ENCODE data around the gene NPHS1.

NPHS1 gene

DNA sequence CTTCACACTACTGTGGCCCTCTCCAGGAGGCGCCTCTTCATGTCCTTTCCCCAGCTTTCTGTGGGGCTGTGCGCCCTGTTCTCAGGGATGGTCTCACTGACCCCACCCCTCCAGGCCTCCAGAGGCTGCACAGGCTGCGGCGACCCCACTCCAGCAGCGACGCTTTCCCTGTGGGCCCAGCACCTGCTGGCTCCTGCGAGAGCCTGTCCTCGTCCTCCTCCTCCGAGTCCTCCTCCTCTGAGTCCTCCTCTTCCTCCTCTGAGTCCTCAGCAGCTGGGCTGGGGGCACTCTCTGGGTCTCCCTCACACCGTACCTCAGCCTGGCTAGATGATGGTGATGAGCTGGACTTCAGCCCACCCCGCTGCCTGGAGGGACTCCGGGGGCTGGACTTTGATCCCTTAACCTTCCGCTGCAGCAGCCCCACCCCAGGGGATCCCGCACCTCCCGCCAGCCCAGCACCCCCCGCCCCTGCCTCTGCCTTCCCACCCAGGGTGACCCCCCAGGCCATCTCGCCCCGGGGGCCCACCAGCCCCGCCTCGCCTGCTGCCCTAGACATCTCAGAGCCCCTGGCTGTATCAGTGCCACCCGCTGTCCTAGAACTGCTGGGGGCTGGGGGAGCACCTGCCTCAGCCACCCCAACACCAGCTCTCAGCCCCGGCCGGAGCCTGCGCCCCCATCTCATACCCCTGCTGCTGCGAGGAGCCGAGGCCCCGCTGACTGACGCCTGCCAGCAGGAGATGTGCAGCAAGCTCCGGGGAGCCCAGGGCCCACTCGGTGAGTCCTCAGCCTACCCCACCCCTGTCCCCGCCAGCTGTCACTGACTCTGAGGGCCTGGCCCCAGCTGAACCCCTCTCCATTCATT, 65.8 kb downstream of the NPHS1 start:
- no peak for DNase-seq

DNA sequence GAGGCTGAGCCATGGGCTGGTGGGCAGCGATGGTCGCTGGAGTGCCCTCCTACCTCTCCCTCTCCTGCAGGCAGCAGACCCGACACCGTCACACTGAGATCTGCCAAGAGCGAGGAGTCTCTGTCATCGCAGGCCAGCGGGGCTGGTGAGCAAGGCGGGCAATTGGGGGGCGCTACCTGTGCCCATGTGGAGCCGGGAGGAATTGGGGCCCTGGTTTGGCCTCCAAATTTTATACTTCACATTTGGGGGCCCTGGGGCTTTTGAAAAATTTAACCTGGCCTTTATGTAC, 67.0 kb downstream of the NPHS1 start:
- no peak for DNase-seq

DNA sequence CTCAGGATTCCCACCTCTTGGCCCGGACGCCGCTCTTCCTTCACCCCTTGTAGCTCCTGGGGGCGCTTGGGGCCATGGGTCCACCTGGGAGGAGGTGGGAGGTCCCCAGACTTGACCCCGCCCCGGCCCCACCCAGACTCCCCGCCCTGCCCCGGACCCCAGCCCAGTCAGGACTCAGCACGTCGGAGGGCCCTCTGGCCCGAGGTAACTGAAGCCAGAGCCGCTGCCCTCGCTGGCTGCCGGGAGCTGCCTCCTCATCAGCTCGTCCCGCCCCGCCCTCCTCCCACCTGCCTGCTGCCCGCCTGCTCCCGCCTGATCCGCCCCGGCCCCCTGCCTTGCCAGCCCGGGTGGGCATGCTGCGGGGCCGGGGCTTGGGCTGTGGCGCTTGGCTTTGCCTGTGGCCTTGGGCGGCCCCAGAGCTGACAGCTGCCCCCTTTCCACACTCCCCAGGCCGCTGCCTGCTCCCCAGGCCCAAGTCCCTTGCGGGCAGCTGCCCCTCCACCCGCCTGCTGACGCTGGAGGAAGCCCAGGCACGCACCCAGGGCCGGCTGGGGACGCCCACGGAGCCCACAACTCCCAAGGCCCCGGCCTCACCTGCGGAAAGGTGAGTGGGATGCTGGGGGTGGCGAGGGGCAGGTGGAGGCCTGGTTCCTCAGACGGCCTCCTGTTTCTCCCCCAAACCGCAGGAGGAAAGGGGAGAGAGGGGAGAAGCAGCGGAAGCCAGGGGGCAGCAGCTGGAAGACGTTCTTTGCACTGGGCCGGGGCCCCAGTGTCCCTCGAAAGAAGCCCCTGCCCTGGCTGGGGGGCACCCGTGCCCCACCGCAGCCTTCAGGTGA, 67.6 kb downstream of the NPHS1 start:
- DNase-seq: no peak

DNA sequence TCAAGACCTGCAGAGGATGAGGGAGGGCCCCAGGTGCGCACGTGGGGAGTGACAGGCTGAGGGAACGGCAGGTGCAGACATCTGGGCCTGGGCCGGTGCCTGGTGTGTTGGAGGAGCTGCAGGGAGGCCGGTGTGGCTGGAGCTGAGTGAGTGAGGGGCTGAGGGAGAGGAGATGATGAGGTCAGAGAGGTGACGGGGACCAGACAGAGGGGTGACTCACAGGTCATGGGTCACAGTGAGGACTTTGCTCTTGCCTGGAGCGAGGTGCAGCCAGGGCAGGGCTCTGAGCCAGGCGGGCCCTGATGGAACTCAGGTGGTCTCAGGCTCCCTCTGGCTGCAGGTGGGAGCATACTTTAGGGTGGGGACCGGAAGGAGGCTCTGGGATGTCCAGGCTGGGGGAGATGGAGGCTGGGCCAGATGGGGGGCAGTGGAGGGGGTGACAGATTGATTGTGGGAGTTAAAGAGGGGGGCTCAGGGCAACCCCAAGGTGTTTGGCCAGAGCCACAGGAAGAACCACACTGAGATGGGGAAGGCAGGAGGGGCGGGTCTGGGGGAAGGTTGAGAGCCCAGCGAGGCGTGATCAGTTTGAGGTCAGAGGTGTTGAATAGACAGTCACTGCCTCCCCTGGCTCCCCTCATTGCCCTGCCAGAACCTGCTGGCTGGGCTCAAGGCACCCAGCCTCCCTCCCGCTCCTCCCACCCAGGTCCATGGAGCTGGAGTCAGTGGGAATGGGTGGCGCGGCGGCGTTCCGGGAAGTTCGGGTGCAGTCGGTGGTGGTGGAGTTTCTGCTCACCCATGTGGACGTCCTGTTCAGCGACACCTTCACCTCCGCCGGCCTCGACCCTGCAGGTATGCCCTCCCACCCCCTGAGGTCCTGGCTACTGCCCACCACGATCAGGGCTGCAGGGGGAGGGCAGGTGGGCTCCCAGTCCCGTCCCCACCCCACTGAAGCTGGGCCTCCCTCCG, 68.6 kb downstream of the NPHS1 start:
- no peak for DNase-seq

DNA sequence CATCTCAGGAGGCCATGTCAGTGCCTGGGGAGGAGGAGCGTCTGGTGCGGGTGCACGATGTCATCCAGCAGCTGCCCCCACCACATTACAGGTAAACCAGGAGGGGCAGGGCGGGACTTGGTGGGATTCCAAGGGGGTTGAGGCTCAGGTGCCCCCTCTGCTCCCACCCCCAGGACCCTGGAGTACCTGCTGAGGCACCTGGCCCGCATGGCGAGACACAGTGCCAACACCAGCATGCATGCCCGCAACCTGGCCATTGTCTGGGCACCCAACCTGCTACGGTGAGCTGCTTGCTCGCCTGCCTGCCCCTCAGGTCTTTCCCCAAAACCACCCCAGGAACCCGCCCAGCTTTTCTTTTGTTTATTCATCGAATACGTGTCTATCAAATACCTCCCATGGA, 69.7 kb downstream of the NPHS1 start:
- DNase-seq: no peak

DNA sequence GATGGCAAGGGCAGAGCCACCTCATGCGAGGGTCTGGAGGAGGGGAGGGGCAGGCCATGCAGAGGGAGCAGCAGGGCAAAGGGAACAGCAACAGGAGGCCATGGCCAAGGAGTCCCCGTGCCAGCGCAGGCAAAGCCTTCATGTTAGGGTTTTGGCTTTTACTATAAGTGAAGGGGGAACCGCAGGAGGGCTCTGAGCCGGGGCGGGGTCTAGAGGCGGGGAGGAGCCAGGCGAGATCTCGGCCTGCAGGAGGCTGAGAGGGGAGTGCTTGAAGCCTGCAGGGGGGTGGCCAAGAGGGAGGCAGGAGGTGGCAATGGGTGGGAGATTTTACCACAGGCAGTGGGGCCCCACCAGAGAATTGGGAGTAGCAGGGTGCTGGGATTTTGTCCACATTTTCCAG, 70.7 kb downstream of the NPHS1 start:
- no peak for DNase-seq

DNA sequence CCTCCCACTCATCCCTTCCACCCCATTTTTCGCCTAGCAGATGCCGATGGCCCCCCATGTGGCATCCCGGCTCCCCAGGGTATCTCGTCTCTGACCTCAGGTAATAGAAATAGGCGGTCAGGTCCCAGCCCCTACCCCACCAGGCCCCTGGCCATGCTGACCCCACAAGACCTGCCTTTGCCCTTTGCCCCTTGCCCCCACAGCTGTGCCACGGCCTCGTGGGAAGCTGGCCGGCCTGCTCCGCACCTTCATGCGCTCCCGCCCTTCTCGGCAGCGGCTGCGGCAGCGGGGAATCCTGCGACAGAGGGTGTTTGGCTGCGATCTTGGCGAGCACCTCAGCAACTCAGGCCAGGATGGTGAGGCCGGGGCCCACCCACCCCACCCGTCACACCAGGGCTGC, 71.6 kb downstream of the NPHS1 start:
- no peak for DNase-seq

DNA sequence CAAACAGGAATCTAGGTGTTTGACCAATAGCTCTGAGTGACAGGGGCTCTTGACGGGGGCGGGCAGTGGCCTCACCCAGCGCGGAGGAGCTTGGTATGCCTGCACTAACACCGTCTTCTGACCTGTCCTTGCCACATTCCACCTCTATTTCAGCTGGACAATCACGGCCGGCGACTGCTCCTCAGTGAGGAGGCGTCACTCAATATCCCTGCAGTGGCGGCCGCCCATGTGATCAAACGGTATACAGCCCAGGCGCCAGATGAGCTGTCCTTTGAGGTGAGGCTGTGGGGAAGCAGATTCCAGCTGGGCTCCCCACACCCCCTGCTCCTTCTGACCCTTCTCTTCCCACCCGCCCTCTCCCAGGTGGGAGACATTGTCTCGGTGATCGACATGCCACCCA, 72.2 kb downstream of the NPHS1 start:
- DNase-seq: no peak

DNA sequence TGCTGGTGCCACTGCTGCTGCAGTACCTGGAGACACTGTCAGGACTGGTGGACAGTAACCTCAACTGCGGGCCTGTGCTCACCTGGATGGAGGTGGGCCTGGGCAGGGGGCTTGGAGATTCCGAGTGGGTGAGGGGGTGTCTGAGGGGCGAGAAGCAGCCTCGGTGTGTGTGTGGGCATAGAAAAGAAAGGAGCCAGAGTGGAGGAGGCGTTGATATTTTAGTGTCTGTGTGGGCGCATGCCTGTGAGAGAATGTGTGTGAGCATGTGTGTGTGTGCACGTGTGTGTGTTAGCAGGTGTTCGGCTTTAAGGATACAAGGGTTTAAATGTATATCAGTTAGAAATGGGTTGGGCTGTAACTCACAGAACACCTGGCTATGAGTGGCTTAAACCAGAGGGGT, 73.3 kb downstream of the NPHS1 start:
- no peak for DNase-seq

DNA sequence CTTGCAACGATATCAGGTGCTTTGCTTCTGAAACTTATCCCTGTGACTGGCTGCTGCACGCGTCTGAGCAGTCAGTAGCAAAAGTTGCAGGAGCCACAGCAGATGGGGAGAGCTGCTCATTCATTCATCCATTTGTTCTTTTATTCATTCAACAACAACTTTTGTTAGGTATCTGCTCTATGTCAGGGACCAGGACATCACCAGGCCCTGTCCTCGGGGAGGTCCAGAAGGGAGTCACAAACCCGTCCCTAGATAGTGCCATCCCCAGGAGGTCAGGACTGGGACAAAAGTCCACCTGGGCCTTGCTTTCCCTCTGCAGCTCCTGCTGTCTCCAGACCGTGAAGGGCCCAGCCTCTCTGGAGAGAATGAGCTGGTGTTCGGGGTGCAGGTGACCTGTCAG, 74.3 kb downstream of the NPHS1 start:
- no peak for DNase-seq

DNA sequence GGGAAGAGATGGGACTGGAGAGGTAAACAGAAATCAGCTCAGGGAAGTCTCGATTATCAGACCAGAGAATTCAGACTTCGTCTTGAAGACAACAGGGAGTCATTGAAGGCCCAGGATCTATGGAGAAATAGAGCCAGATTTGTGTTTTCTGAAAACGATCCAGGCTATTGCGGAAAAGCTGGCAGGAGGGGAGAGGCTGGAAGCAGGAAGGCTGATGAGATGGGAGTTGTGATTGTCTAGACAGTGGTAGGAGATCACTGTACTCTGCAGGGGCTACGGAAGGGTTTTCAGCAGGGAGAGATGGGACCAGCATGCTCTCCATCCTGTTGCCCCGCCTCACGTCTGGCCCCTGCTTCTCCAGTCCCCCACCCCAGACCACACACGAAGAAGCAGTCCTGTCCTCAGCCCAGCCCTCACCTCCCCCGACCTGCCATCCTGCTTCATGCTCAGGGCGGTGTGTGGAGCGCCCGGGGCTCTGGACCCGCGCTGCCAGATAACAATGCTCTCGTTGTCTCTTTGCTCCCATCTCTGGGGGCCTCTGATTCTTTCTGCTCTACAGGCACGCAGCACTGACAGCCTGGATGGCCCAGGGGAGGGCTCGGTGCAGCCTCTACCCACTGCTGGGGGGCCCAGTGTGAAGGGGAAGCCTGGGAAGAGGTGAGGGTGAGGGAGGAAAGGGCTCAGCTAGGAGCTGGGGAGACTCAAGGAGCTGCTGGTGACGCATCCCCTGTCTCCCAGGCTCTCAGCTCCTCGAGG, 75.0 kb downstream of the NPHS1 start:
- no peak for DNase-seq

DNA sequence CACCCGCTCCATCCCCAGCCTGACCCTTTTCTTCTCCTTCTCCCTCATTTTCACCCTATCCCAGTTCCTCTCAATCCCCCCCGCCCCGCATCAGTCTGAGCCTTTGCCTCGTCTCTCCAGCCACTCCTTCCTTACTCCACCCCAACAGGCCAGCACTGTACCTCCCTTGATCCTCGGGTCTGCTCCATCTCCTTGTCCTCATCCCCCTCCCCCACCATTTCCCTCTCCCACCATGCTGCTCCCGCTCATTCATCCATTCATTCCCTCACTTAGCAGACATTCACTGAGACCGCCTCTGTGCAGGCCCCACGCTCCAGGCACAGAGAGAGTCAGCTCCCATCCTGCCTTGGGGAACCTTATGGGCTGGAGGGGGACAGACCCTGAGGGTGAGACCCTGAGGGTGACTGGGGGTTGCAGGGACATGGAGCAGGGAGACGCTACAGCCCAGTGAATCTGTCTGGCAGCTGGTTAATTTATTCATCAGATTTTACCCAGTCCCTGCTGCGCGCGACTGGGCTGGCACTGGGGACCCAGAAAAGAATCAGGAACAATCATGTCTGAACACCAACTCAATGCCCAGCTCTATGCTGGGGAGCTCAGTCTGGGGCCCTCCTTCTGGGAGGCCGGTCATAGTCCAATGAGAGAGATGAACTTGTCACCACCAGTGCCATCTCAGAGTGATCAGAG, 76.1 kb downstream of the NPHS1 start:
- DNase-seq: no peak

Measured in SW 1271 (cell line).